ENCODE data around the gene SLC8A1.

Gene SLC8A1

DNA sequence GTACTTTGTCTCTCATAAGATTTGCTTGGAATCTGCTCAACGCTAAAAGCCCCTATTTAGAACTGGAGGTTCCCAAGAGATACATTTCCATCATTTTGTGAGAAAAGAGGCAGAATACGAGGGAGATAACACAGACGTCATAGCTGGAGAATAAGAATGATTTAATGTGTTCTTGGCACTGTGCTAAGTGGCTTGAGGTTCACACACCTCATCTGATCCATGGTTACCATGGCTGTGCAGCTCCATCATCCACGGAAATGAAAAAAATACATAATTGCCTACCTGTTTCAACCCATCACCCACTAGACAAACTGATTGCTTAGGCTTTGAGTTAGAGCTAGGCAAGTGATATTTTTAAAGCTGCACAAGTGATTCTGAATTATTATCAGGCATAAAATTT is 227.6 kb downstream of the SLC8A1 start:
- Histone ChIP-seq H3K36me3 (ENCODE audit: control insufficient read depth, insufficient read depth, low read length) (no peaks in the 10 kb centered on the region), H3K4me1 (ENCODE audit: control insufficient read depth, insufficient read depth, low read length, poor library complexity, severe bottlenecking) (no peaks in the 10 kb centered on the region)
- DNase-seq, result no peak

DNA sequence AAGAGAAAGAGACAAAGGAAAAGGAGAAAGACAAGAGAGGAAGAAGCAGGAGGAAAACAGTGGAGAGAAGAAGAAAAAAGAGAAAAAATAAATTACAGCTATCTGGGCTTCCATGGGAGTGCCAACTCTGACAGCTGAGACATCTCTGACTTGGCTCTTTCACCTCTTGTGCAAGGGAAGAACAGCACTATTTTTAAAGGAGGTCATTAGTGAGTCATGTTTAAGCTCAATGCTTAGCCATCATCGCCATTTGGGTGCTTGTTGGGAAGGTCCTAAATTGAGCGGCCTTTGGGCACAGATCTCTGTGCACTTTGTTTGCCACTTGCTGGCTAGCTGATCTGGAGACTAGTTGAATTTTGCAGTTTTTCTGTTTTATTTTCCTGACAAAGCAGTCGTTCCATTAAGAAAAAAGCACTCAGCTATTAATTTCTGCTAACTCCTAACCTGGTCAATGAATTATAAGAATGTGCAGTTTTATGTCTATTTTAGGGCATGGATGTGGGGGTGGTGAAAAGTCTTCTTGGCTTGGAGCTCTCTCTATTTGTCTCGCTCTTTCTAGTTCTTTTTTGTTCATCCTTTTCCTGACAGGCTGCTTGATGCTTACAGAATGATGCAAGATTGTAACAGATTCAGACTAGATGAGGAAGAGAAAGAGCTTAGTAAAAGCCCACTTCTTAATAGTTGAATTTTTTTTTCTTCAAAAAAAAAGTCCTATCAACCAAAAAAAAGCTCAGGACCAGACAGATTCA is 231.5 kb downstream of the SLC8A1 start:
- no peaks in the 10 kb centered on the region for H3K36me3 ChIP-seq (ENCODE audit: control insufficient read depth, insufficient read depth, low read length)
- H3K4me3 ChIP-seq (ENCODE audit: insufficient read depth, low read depth, low read length, poor library complexity, severe bottlenecking), result no peak overlapping the region
- DNase-seq, result no peak
- H3K9me3 ChIP-seq (ENCODE audit: control insufficient read depth, low read length), result no peaks in the 10 kb centered on the region
- no peaks in the 10 kb centered on the region for H3K27me3 ChIP-seq (replicated peaks; ENCODE audit: control insufficient read depth, insufficient read depth, low read length, poor library complexity, severe bottlenecking)
- no peaks in the 10 kb centered on the region for H3K4me1 ChIP-seq (ENCODE audit: control insufficient read depth, insufficient read depth, low read length, poor library complexity, severe bottlenecking)
- H3K27ac ChIP-seq (ENCODE audit: insufficient read depth, low read length, poor library complexity, severe bottlenecking), result no peak overlapping the region

More for the DNA sequence above, 227.6 kb downstream of the SLC8A1 start:
- H3K27me3 ChIP-seq (replicated peaks; ENCODE audit: control insufficient read depth, insufficient read depth, low read length, poor library complexity, severe bottlenecking), result no peaks in the 10 kb centered on the region
- no peak overlapping the region for H3K4me3 ChIP-seq (ENCODE audit: insufficient read depth, low read depth, low read length, poor library complexity, severe bottlenecking)
- H3K9me3 ChIP-seq (ENCODE audit: control insufficient read depth, low read length), result no peaks in the 10 kb centered on the region
- H3K27ac ChIP-seq (ENCODE audit: insufficient read depth, low read length, poor library complexity, severe bottlenecking), result no peak overlapping the region

DNA sequence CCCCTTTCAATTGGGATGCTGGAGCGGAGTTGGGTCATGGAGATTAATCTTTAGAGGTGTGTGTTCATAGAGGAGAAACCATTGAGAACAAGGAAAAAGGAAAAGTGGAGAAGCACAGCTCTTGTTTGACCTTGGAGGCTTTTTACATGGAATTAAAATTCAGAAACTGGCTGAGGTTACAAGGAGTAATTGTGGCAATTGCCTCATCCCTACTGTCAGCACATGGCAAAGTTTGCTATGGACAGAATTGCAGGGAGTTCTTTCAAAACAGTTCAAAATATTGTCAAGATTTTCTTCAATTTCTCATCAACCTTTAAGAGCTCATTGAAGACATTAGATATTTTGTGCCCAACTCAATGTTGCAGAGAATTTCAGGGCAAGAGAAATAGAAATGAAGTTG is 232.7 kb downstream of the SLC8A1 start:
- no peak overlapping the region for H3K27ac ChIP-seq (ENCODE audit: insufficient read depth, low read length, poor library complexity, severe bottlenecking)
- H3K4me1 ChIP-seq (ENCODE audit: control insufficient read depth, insufficient read depth, low read length, poor library complexity, severe bottlenecking), result no peaks in the 10 kb centered on the region
- H3K27me3 ChIP-seq (replicated peaks; ENCODE audit: control insufficient read depth, insufficient read depth, low read length, poor library complexity, severe bottlenecking), result no peaks in the 10 kb centered on the region
- no peak overlapping the region for H3K4me3 ChIP-seq (ENCODE audit: insufficient read depth, low read depth, low read length, poor library complexity, severe bottlenecking)
- DNase-seq, result no peak
- H3K36me3 ChIP-seq (ENCODE audit: control insufficient read depth, insufficient read depth, low read length), result no peaks in the 10 kb centered on the region
- H3K9me3 ChIP-seq (ENCODE audit: control insufficient read depth, low read length), result no peaks in the 10 kb centered on the region

DNA sequence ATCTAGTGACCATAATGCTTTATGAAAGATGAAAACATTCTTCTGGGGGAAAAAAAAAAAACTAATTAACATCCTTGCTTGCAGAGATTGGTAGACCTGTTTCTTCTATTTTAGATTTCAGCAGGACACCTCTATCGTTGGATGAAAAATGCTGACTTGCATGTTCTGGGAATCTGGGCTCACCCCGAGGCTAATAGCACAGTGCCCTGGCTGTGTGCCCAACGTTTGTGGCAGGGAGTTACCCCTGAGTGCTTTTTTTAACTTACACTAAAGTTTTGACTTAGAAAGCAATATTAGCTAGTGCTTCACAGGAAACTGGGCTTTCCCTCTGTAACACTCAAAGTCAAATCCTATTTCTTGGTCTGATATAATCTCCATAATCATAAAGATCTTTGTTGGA is 233.2 kb downstream of the SLC8A1 start:
- Histone ChIP-seq H3K27me3 (replicated peaks; ENCODE audit: control insufficient read depth, insufficient read depth, low read length, poor library complexity, severe bottlenecking) (no peaks in the 10 kb centered on the region), H3K36me3 (ENCODE audit: control insufficient read depth, insufficient read depth, low read length) (no peaks in the 10 kb centered on the region), H3K27ac (ENCODE audit: insufficient read depth, low read length, poor library complexity, severe bottlenecking) (no peak overlapping the region), H3K4me1 (ENCODE audit: control insufficient read depth, insufficient read depth, low read length, poor library complexity, severe bottlenecking) (no peaks in the 10 kb centered on the region), H3K4me3 (ENCODE audit: insufficient read depth, low read depth, low read length, poor library complexity, severe bottlenecking) (no peak overlapping the region), H3K9me3 (ENCODE audit: control insufficient read depth, low read length) (no peaks in the 10 kb centered on the region)
- DNase-seq, result no peak

DNA sequence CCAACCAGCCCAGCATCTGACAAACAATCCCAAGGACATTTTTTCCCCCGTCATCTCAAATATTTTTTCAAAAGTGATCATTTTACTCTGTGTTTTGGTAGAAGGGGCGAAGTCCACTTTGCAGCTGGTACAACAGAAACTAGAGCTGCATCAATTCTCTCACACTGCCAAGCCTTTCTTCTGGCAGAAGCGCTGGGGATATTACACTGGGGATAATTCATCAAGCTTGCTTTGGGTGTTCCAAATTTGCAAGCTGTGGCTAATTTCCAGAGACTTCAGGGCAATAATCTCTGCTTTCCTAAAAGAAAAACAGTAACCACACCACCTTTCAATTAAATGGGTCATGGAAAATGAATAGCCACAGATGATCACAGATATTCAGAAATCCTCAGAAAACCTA is 238.3 kb downstream of the SLC8A1 start:
- Histone ChIP-seq H3K27ac (ENCODE audit: insufficient read depth, low read length, poor library complexity, severe bottlenecking) (no peak overlapping the region), H3K9me3 (ENCODE audit: control insufficient read depth, low read length) (no peaks in the 10 kb centered on the region), H3K36me3 (ENCODE audit: control insufficient read depth, insufficient read depth, low read length) (no peaks in the 10 kb centered on the region), H3K4me1 (ENCODE audit: control insufficient read depth, insufficient read depth, low read length, poor library complexity, severe bottlenecking) (no peaks in the 10 kb centered on the region), H3K4me3 (ENCODE audit: insufficient read depth, low read depth, low read length, poor library complexity, severe bottlenecking) (no peak overlapping the region), H3K27me3 (replicated peaks; ENCODE audit: control insufficient read depth, insufficient read depth, low read length, poor library complexity, severe bottlenecking) (no peaks in the 10 kb centered on the region)
- DNase-seq, result no peak

DNA sequence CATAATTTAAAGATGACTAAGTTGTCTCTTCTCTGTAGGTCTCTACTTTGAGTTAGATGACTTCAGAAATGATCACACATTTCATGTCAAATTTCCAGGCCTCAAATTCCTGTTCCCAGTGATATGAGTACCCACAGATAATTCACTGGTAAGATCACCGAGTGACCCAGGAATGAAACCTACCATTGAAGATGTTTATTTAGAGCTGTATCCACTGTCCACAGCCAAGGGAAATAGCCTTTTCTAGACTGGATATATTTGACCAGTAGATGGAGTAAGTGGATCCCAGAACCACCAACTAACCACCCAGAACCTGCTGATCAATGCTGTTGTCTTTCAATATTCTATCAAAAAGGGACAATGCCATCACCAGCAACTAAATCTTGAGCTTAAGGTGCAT is 238.8 kb downstream of the SLC8A1 start:
- Histone ChIP-seq H3K4me3 (ENCODE audit: insufficient read depth, low read depth, low read length, poor library complexity, severe bottlenecking) (no peak overlapping the region), H3K27me3 (replicated peaks; ENCODE audit: control insufficient read depth, insufficient read depth, low read length, poor library complexity, severe bottlenecking) (no peaks in the 10 kb centered on the region), H3K36me3 (ENCODE audit: control insufficient read depth, insufficient read depth, low read length) (no peaks in the 10 kb centered on the region), H3K27ac (ENCODE audit: insufficient read depth, low read length, poor library complexity, severe bottlenecking) (no peak overlapping the region), H3K9me3 (ENCODE audit: control insufficient read depth, low read length) (no peaks in the 10 kb centered on the region), H3K4me1 (ENCODE audit: control insufficient read depth, insufficient read depth, low read length, poor library complexity, severe bottlenecking) (no peaks in the 10 kb centered on the region)
- DNase-seq, result no peak

DNA sequence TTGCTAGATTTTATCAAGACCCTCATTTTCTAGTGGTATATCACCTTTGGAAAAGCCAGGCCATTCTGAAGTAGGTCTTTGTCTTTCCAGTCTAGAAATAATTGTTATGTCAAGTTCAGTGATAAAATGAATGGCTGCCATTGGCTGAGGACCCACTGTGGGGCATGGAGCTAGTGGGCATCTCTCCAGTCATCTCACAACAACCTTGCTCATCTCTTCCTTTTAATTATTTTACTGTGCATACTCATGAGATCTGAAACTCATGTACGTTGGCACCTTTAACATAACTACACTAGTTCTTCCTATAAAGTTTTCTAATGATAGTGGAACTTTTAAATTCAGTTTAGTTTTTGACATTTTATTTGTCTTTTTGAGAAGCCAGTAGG is 240.9 kb downstream of the SLC8A1 start:
- Histone ChIP-seq H3K27me3 (replicated peaks; ENCODE audit: control insufficient read depth, insufficient read depth, low read length, poor library complexity, severe bottlenecking) (no peaks in the 10 kb centered on the region), H3K27ac (ENCODE audit: insufficient read depth, low read length, poor library complexity, severe bottlenecking) (no peak overlapping the region), H3K4me3 (ENCODE audit: insufficient read depth, low read depth, low read length, poor library complexity, severe bottlenecking) (no peak overlapping the region), H3K36me3 (ENCODE audit: control insufficient read depth, insufficient read depth, low read length) (no peaks in the 10 kb centered on the region), H3K9me3 (ENCODE audit: control insufficient read depth, low read length) (no peaks in the 10 kb centered on the region), H3K4me1 (ENCODE audit: control insufficient read depth, insufficient read depth, low read length, poor library complexity, severe bottlenecking) (no peaks in the 10 kb centered on the region)
- no peak for DNase-seq

DNA sequence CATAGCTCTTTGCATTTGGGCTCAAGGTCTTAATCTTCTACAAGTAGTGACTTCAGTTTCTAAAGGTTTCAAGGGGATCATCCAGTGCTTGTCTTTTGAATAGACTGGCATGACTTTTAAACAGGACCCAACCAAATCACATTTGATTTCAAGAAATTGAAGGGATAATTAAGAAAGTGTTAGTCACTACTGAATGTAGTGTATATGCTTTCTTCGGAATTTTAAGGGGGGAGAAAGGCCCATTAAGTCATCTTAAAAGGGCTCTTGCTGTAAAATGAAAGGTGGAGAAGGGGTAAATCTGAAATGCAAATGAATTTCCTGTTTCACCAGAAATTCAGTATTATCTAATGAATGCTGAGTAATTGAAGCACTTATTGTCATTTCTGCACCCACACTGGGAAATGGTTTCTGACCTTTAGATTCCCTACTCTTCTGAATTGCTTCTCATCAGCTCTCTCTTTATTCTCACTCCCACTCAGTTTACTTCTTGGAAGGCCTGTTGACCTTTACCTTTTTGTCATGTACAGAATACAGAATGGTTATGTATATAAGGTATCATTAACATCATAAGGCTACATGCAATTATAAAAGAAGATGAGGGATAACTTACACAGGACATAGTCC is 241.4 kb downstream of the SLC8A1 start:
- H3K9me3 ChIP-seq (ENCODE audit: control insufficient read depth, low read length), result no peaks in the 10 kb centered on the region
- H3K27me3 ChIP-seq (replicated peaks; ENCODE audit: control insufficient read depth, insufficient read depth, low read length, poor library complexity, severe bottlenecking), result no peaks in the 10 kb centered on the region
- H3K27ac ChIP-seq (ENCODE audit: insufficient read depth, low read length, poor library complexity, severe bottlenecking), result no peak overlapping the region
- no peaks in the 10 kb centered on the region for H3K4me1 ChIP-seq (ENCODE audit: control insufficient read depth, insufficient read depth, low read length, poor library complexity, severe bottlenecking)
- no peaks in the 10 kb centered on the region for H3K36me3 ChIP-seq (ENCODE audit: control insufficient read depth, insufficient read depth, low read length)
- H3K4me3 ChIP-seq (ENCODE audit: insufficient read depth, low read depth, low read length, poor library complexity, severe bottlenecking), result no peak overlapping the region
- no peak for DNase-seq

DNA sequence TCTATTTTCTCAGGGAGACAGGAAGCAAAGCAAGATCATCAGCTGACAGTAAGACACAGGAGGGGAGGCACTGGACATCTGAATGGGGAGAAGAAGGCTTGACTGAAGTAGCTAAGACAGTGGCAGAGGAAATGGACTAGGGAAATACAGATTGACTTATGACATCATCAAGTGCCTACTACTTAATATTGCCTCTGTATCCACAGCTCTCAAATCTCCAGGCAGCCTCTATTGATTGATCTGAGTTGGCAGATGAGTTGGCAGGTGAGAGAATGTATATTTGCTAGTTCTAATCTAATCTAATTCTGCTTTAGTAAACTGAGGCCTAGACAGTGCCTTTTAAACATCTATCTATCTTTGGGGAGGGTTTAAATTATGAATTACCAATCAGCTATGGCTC is 242.1 kb downstream of the SLC8A1 start:
- H3K27ac ChIP-seq (ENCODE audit: insufficient read depth, low read length, poor library complexity, severe bottlenecking), result no peak overlapping the region
- no peaks in the 10 kb centered on the region for H3K4me1 ChIP-seq (ENCODE audit: control insufficient read depth, insufficient read depth, low read length, poor library complexity, severe bottlenecking)
- no peak overlapping the region for H3K4me3 ChIP-seq (ENCODE audit: insufficient read depth, low read depth, low read length, poor library complexity, severe bottlenecking)
- H3K27me3 ChIP-seq (replicated peaks; ENCODE audit: control insufficient read depth, insufficient read depth, low read length, poor library complexity, severe bottlenecking), result no peaks in the 10 kb centered on the region
- no peaks in the 10 kb centered on the region for H3K9me3 ChIP-seq (ENCODE audit: control insufficient read depth, low read length)
- H3K36me3 ChIP-seq (ENCODE audit: control insufficient read depth, insufficient read depth, low read length), result no peaks in the 10 kb centered on the region
- DNase-seq, result no peak

DNA sequence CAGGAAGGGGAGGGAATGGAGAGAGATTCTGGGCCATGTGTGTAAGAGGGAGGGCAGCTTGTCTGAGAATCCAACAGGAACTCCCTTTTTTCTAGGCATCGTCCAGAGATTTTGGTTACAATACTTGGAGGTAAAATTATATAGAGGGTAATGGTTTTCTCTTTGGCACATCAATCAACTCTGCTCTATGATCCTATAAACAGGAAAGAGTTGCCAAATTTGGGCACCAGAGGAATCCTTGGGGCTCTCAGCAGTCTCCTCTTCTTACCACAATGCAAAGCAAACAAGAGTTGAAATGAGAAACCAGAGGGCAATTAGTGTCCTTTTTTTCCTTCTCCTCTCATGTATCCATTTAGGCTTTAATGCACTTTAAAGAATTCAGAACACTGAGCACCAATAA is 243.4 kb downstream of the SLC8A1 start:
- H3K9me3 ChIP-seq (ENCODE audit: control insufficient read depth, low read length), result no peaks in the 10 kb centered on the region
- H3K36me3 ChIP-seq (ENCODE audit: control insufficient read depth, insufficient read depth, low read length), result no peaks in the 10 kb centered on the region
- no peaks in the 10 kb centered on the region for H3K27me3 ChIP-seq (replicated peaks; ENCODE audit: control insufficient read depth, insufficient read depth, low read length, poor library complexity, severe bottlenecking)
- H3K27ac ChIP-seq (ENCODE audit: insufficient read depth, low read length, poor library complexity, severe bottlenecking), result no peak overlapping the region
- DNase-seq, result no peak
- no peaks in the 10 kb centered on the region for H3K4me1 ChIP-seq (ENCODE audit: control insufficient read depth, insufficient read depth, low read length, poor library complexity, severe bottlenecking)
- no peak overlapping the region for H3K4me3 ChIP-seq (ENCODE audit: insufficient read depth, low read depth, low read length, poor library complexity, severe bottlenecking)
